Lower leg skin (tissue), 3 donors: Measurements from ENCODE around the gene CD276.

Source experiments
- POLR2A ChIP-seq, 2 donors: fragments of 450-650 bp; IDR thresholded peaks; one replicate each; pipeline ENCODE4 v1.6.1; 2016 to 2017; ENCODE audit warnings: antibody characterized with exemption in 2 of 2, mild to moderate bottlenecking in 1 of 2, moderate library complexity in 1 of 2
- TF ChIP-seq, protein P1 (sequence below), 3 donors: fragments of 450-650 bp; IDR thresholded peaks; one replicate each; pipeline ENCODE4 v1.5.1; 2016; ENCODE audit warnings: antibody characterized with exemption in 3 of 3, mild to moderate bottlenecking in 3 of 3, moderate library complexity in 2 of 3

- TF ChIP-seq POLR2A (IDR thresholded peaks at IDR 0.05), result no peak
- TF ChIP-seq, protein P1, sequence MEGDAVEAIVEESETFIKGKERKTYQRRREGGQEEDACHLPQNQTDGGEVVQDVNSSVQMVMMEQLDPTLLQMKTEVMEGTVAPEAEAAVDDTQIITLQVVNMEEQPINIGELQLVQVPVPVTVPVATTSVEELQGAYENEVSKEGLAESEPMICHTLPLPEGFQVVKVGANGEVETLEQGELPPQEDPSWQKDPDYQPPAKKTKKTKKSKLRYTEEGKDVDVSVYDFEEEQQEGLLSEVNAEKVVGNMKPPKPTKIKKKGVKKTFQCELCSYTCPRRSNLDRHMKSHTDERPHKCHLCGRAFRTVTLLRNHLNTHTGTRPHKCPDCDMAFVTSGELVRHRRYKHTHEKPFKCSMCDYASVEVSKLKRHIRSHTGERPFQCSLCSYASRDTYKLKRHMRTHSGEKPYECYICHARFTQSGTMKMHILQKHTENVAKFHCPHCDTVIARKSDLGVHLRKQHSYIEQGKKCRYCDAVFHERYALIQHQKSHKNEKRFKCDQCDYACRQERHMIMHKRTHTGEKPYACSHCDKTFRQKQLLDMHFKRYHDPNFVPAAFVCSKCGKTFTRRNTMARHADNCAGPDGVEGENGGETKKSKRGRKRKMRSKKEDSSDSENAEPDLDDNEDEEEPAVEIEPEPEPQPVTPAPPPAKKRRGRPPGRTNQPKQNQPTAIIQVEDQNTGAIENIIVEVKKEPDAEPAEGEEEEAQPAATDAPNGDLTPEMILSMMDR (IDR thresholded peaks at IDR 0.05), result no peak
These were observed 4.2 kb upstream of the CD276 start for GRCh38 chr15:73679964-73680363.
